ENCODE results near the gene MARCKS.
"Not testable (repeated sequence)": the region's sequence is repeated elsewhere in the genome, so short reads cannot be mapped to it uniquely, and the experiment has no call there.

Gene MARCKS

GRCh38 chr6:113888493-113888892 is 31.3 kb downstream of the MARCKS start:
- no peak for DNase-seq

- DNase-seq = no peak
Measured at GRCh38 chr6:113888956-113889630, 31.9 kb downstream of the MARCKS start.

- no peak for DNase-seq
Measured at GRCh38 chr6:113893451-113893850, 36.3 kb downstream of the MARCKS start.

GRCh38 chr6:113893866-113894265 is 36.7 kb downstream of the MARCKS start:
- DNase-seq = no peak

GRCh38 chr6:113894712-113895674 is 37.8 kb downstream of the MARCKS start:
- DNase-seq = no peak

- DNase-seq = no peak
Measured at GRCh38 chr6:113901482-113901881, 44.3 kb downstream of the MARCKS start.

- DNase-seq = peak; percentile 12 to 24
Measured at GRCh38 chr6:113903666-113904330, 46.7 kb downstream of the MARCKS start.

- no peak for DNase-seq
Measured at GRCh38 chr6:113907102-113907815, 50.1 kb downstream of the MARCKS start.

GRCh38 chr6:113908801-113909200 is 51.7 kb downstream of the MARCKS start:
- DNase-seq = no peak

- peak; percentile 38 to 51 for DNase-seq
Measured at GRCh38 chr6:113909224-113909856, 52.2 kb downstream of the MARCKS start.

GRCh38 chr6:113910285-113910684 is 53.1 kb downstream of the MARCKS start:
- not testable (repeated sequence) for DNase-seq
